Cardiac fibroblast (primary cell): ENCODE data around the gene EHMT1.

Experiments
- DNase-seq, 2 donors: peaks; one replicate each; pipeline versions ENCODE4 v3.0.0 to v3.0.0-alpha.2; 2010; ENCODE audit warnings: low read depth in 2 of 2
- H3K4me3 ChIP-seq, 2 donors: replicated peaks in 1 of 2; 1 replicate in 1 of 2; 2 replicates in 1 of 2; pipeline ENCODE4 v1.5.1; 2011; ENCODE audit warnings: low read depth in 2 of 2, low read length in 2 of 2, mild to moderate bottlenecking in 2 of 2, moderate library complexity in 1 of 2
- TF ChIP-seq, protein P1 (sequence below): IDR thresholded peaks from one replicate; pipeline ENCODE4 v1.5.1; 2011; ENCODE audit warnings: low read depth, mild to moderate bottlenecking, low read length, inconsistent platforms

Gene EHMT1

DNA sequence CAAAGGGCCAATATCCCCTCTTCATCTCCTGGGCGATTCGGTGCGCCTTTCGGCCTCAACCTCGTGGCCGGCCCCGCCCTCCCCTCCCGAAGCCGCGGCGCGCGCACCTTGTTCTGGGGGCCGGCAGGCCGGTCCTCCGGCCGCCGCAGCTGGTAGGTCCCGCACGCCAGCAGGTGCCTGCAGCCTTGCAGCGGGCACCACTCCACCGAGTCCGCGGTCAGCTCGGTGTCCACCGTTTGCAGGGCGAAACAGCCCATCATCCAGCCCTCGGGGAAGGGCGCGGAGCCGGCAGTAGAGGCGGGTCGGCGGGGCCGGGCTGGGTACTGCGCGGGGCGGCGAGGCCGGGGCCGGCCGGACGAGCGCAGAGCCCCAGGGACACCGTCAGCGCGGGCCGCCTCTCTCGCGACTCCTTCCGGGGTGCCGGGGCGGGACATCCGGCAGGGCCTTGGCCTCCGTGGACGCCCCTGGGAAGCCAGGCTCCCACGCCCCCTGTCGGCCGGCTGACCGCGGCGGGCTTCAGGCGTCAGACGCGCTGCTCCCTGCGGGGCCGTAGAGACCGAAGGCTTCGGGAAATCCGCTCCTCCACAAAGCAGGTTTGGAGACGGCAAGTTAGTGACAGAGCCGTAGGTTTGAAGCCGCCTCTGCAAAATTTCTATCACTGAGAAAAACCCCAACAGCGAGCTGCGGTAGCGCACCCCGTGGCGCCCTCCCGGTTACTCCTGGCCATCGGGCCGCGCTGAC, 40.1 kb upstream of the EHMT1 start, which contains the start of gene DPH7:
Gene DPH7, minus strand, starts transcription at position 408 of the 741 bp plus-strand sequence. Its CDS starts 148 bp downstream, at position 260.
- H3K4me3 ChIP-seq = peak within 1 kb of the TSS; percentile 71 to 92
- TF ChIP-seq, protein P1, sequence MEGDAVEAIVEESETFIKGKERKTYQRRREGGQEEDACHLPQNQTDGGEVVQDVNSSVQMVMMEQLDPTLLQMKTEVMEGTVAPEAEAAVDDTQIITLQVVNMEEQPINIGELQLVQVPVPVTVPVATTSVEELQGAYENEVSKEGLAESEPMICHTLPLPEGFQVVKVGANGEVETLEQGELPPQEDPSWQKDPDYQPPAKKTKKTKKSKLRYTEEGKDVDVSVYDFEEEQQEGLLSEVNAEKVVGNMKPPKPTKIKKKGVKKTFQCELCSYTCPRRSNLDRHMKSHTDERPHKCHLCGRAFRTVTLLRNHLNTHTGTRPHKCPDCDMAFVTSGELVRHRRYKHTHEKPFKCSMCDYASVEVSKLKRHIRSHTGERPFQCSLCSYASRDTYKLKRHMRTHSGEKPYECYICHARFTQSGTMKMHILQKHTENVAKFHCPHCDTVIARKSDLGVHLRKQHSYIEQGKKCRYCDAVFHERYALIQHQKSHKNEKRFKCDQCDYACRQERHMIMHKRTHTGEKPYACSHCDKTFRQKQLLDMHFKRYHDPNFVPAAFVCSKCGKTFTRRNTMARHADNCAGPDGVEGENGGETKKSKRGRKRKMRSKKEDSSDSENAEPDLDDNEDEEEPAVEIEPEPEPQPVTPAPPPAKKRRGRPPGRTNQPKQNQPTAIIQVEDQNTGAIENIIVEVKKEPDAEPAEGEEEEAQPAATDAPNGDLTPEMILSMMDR = peak; percentile 72
- DNase-seq = peak; percentile 90 to 93

DNA sequence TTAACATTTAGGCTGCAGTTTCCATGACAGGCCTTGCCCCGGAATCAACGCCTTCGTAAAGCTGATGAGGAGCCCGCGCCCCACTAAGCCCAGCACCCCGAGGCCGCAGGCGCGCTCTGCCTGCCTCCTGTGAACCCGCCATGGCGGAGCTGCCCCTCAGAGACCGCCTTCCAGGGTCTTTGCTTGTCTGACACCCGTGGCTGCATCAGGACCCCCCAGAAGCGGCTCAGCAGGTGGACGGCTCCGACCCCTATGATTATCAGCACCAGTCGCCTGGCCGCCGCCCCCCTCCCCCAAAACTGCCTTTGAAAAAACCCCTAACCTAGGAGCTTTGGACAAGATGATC, 39.6 kb upstream of the EHMT1 start:
- H3K4me3 ChIP-seq = peak overlapping the region; percentile 42 to 92
- TF ChIP-seq, protein P1 = no peak
- no peak for DNase-seq

DNA sequence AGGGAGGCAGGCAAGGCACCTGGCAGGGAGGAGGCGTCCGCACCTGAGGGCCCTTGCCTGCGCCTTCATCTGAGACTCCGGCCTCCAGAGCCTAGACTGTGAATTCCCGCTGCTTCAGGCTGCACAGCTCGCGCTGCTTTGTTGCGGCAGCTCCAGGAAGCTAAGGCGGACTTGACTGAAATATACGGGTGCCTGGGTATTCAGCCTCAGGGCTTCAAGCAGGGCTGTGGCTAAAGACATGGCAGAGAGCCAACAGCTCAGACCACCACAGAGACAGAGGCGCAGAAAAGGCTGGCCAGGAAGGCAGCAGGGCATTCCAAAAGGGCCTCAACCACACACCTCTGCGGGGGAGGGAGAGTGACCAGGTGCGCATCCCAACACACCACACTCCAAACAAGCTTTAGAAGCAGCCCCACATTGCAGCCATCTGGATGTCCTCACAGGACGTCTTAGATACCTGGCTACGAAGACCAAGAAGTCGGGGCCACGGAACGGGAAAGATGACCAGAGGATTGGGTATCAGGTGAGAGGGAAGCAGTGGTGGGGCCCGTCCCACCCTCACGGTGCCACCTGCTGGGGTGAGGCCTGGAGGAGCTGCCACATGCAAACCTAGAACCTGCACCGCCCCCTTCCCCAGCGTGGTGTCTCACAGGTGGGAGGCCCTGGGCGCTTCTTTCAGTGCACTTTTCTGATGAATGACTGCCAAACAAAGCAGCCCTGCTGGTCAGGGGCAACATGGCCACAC, 38.4 kb upstream of the EHMT1 start:
- TF ChIP-seq, protein P1 = no peak
- DNase-seq = no peak
- H3K4me3 ChIP-seq = no peak overlapping the region

DNA sequence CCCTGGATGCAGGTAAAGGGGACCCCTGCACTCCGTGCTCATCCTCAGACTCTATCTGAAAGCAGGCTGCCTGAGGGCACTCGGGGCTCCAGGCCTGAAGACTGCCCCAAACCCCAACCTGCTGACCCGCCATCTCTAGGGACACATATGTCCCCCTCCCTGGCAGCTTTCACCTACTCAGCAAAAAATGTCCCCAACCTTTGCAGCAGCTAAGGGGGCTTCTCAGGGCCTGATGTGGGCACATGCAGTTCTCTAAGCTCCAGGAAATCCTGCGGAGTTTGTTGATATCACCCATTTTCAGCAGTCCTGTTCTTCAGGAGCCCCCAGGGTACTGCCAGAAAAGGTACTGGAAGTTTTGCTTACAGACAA, 37.9 kb upstream of the EHMT1 start:
- no peak overlapping the region for H3K4me3 ChIP-seq
- DNase-seq = no peak
- TF ChIP-seq, protein P1 = no peak

DNA sequence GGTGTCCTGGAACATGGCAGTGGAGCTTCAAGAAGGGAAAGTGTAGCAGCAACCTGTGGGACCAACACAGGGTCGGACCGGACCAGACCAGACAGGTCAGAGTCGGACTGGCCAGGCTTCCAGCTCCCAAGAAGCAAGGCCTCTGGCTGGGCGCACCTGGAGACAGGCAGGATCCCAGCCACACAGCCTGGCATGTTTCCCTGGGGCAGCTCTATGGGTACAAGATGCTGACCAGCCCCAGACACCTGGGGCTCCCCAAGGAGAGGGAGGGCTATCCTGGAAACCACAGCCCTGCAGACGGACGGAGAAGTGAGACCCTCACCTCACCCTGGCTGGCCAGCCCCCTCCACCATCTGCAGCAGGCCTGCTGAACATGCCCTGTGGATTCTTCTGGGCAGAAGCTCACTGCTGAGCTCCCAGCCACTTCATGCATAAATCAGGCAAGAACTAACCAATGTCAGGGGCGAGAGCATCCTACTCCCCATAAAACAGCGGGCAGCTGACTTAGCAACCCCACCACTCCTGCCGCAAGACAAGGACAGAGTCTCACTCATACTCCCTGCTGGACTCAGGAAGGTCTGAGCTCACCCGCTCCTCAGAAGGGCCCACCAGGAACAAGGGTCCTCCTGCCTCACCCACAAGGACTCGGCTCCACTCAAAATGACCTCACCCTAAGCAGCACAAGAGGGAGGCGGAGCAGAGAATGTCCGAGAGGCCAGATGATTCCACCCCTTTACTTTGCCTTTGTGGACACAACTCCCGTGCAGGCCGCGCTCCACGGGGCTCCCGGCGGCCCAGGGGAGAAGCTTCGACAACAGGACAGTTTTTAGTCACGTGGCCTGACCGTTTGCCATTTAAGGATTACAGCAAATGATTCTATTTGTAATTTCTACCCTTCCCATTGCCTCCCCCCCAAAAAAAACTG, 37.2 kb upstream of the EHMT1 start:
- TF ChIP-seq, protein P1 = no peak
- no peak overlapping the region for H3K4me3 ChIP-seq
- DNase-seq = no peak

DNA sequence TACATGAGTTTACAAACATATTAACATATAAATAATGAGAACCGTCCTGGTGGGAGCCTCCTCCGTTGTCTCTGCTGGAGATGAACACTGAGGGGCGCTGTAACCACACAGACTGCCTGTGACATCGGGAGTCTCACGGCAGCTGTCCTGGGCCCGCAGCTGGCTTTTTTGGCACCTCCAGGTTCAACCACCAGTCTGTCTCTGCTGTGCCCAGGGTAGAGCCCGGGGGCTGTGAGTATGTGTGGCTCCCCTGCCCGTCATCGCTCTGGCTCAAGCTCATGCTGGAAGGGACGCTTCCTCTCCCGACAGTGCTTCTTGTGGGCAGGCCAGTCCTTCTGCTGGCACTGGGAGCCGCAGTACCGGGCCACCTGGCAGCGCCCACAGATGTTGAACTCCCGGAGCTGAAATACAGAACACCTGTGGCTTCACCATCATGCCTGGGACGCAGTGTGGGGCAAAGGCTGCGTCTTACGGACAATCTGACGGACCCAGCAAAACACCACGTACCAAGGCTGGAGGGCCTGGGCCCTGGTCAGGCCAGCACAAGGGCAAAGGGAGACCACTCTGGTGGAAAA, 36.4 kb upstream of the EHMT1 start:
- peak; percentile 12 to 25 for DNase-seq
- TF ChIP-seq, protein P1 = peak; percentile 29

More for the DNA sequence above, 36.4 kb upstream of the EHMT1 start:
- no peak overlapping the region for H3K4me3 ChIP-seq
